ENCODE data around the gene GRM1. TPM values are rescaled to one million over a fixed set of nuclear protein-coding genes. Genes with fewer than 3 reads are reported as not detected.

Gene GRM1
- total RNA-seq, 2 donors from 2014 or later: 0.68 TPM; not detected in 1

- WGBS: 84% methylated on average over 3 of the region's 3 CpGs
- no peaks in the 10 kb centered on the region for H3K36me3 ChIP-seq
- no peak overlapping the region for H3K27ac ChIP-seq
- no peak for DNase-seq (ENCODE audit: low spot score)
- intact Hi-C loops (cut with DNase I): no loop called here
- no peaks in the 10 kb centered on the region for H3K9me3 ChIP-seq
- no peaks in the 10 kb centered on the region for H3K27me3 ChIP-seq (replicated peaks; ENCODE audit: insufficient read depth)
- H3K4me3 ChIP-seq: no peak overlapping the region
- TF ChIP-seq POLR2AphosphoS5 (IDR thresholded peaks at IDR 0.05): no peak
- no peak for TF ChIP-seq POLR2A (IDR thresholded peaks at IDR 0.05)
- TF ChIP-seq CTCF (IDR thresholded peaks at IDR 0.05): no peak
- no peaks in the 10 kb centered on the region for H3K4me1 ChIP-seq (replicated peaks)
Observed at GRCh38 chr6:146189131-146189530, 160.3 kb downstream of the GRM1 start.

- H3K4me1 ChIP-seq (replicated peaks): no peaks in the 10 kb centered on the region
- no peaks in the 10 kb centered on the region for H3K9me3 ChIP-seq
- 87% methylated on average over 2 of the region's 2 CpGs for WGBS
- no peak overlapping the region for H3K4me3 ChIP-seq
- H3K27ac ChIP-seq: no peak overlapping the region
- DNase-seq (ENCODE audit: low spot score): no peak
- no peaks in the 10 kb centered on the region for H3K36me3 ChIP-seq
- intact Hi-C loops (cut with DNase I): no loop called here
- TF ChIP-seq POLR2AphosphoS5 (IDR thresholded peaks at IDR 0.05) (no peak), POLR2A (IDR thresholded peaks at IDR 0.05) (no peak), CTCF (IDR thresholded peaks at IDR 0.05) (no peak)
- H3K27me3 ChIP-seq (replicated peaks; ENCODE audit: insufficient read depth): no peaks in the 10 kb centered on the region
Observed at GRCh38 chr6:146190581-146190980, 161.7 kb downstream of the GRM1 start.

- TF ChIP-seq CTCF (IDR thresholded peaks at IDR 0.05) (no peak), POLR2A (IDR thresholded peaks at IDR 0.05) (no peak), POLR2AphosphoS5 (IDR thresholded peaks at IDR 0.05) (no peak)
- no peak for DNase-seq (ENCODE audit: low spot score)
- Histone ChIP-seq H3K4me3 (no peak overlapping the region), H3K27ac (no peak overlapping the region), H3K4me1 (replicated peaks) (no peaks in the 10 kb centered on the region), H3K36me3 (no peaks in the 10 kb centered on the region), H3K9me3 (no peaks in the 10 kb centered on the region), H3K27me3 (replicated peaks; ENCODE audit: insufficient read depth) (no peaks in the 10 kb centered on the region)
- intact Hi-C loops (cut with DNase I): no loop called here
- WGBS: 91% methylated on average over 3 of the region's 3 CpGs
Observed at GRCh38 chr6:146191166-146191565, 162.3 kb downstream of the GRM1 start.

DNA sequence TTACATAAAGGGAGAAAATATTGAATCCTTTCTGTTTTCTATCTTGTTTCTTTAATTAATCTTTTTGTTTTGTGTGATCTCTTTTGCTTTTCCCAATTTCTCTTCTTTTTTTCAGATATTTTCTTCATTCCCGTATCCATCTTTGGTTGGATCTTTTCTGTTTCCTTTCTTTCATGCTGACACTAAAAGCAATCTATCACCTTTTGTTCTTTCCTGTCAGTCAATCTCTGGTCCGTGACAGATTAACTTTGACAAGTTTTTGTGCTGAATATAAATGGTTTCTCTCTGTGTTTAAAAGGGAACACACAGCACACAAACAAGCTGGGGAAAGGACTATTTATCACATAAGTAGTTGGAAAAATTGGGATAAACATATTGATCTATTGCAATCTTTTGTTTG, 162.8 kb downstream of the GRM1 start:
- Histone ChIP-seq H3K27ac (no peak overlapping the region), H3K4me3 (no peak overlapping the region), H3K36me3 (no peaks in the 10 kb centered on the region), H3K27me3 (replicated peaks; ENCODE audit: insufficient read depth) (no peaks in the 10 kb centered on the region), H3K9me3 (no peaks in the 10 kb centered on the region), H3K4me1 (replicated peaks) (no peaks in the 10 kb centered on the region)
- intact Hi-C loops (cut with DNase I): no loop called here
- 49% methylated on average over 2 of the region's 2 CpGs for WGBS
- DNase-seq (ENCODE audit: low spot score): no peak
- TF ChIP-seq CTCF (IDR thresholded peaks at IDR 0.05) (no peak), POLR2AphosphoS5 (IDR thresholded peaks at IDR 0.05) (no peak), POLR2A (IDR thresholded peaks at IDR 0.05) (no peak)

GRCh38 chr6:146194434-146194833, 165.6 kb downstream of the GRM1 start:
- no peak for DNase-seq (ENCODE audit: low spot score)
- Histone ChIP-seq H3K9me3 (no peaks in the 10 kb centered on the region), H3K4me1 (replicated peaks) (no peaks in the 10 kb centered on the region), H3K27ac (no peak overlapping the region), H3K4me3 (no peak overlapping the region), H3K27me3 (replicated peaks; ENCODE audit: insufficient read depth) (no peaks in the 10 kb centered on the region), H3K36me3 (no peaks in the 10 kb centered on the region)
- 79% methylated on average over 4 of the region's 4 CpGs for WGBS
- TF ChIP-seq CTCF (IDR thresholded peaks at IDR 0.05) (no peak), POLR2AphosphoS5 (IDR thresholded peaks at IDR 0.05) (no peak), POLR2A (IDR thresholded peaks at IDR 0.05) (no peak)
- intact Hi-C loops (cut with DNase I): no loop called here

All from prostate gland (tissue), 2 donors.